NCI-H1694 treated with DMSO at 0.1 percent for 48 hours (cell line): ENCODE measurements around the gene ZNF738.

Experiments used
- DNase-seq: peaks from one replicate; lab custom pipeline; 2025; lab: John Stamatoyannopoulos, UW

Gene ZNF738

DNA sequence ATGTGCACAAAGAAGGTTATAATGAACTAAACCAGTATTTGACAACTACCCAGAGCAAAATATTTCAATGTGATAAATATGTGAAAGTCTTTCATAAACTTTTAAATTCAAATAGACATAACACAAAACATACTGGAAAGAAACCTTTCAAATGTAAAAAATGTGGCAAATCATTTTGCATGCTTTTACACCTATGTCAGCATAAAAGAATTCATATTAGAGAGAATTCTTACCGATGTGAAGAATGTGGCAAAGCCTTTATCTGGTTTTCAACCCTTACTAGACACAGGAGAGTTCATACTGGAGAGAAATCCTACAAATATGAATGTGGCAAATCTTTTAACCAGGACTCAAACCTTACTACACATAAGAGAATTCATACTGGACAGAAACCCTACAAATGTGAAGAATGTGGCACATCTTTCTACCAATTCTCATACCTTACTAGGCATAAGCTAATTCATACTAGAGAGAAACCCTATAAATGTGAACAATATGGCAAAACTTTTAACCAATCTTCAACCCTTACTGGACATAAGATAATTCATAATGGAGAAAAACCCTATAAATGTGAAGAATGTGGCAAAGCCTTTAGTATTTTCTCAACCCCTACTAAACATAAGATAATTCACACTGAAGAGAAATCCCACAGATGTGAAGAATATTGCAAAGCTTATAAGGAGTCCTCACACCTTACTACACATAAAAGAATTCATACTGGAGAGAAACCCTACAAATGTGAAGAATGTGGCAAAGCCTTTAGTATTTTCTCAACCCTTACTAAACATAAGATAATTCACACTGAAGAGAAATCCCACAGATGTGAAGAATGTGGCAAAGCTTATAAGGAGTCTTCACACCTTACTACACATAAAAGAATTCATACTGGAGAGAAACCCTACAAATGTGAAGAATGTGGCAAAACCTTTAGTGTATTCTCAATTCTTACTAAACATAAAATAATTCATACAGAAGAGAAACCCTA is 64.5 kb downstream of the ZNF738 start:
- no peak for DNase-seq
